ENCODE results near the gene ANTXR1.

GRCh38 chr2:69011611-69012157, 1.3 kb upstream of the ANTXR1 start:
- no peak for TF ChIP-seq EZH2 (IDR thresholded peaks at IDR 0.05; ENCODE audit: low read length, missing control alignments)
- no peak for TF ChIP-seq CTCF (conservative IDR thresholded peaks at IDR 0.05 in 1 of 2, IDR thresholded peaks at IDR 0.05 in 1 of 2; ENCODE audit: low read depth in 1 of 2, low read length in 2 of 2)
